ENCODE measurements around the gene MPPED2.

DNA sequence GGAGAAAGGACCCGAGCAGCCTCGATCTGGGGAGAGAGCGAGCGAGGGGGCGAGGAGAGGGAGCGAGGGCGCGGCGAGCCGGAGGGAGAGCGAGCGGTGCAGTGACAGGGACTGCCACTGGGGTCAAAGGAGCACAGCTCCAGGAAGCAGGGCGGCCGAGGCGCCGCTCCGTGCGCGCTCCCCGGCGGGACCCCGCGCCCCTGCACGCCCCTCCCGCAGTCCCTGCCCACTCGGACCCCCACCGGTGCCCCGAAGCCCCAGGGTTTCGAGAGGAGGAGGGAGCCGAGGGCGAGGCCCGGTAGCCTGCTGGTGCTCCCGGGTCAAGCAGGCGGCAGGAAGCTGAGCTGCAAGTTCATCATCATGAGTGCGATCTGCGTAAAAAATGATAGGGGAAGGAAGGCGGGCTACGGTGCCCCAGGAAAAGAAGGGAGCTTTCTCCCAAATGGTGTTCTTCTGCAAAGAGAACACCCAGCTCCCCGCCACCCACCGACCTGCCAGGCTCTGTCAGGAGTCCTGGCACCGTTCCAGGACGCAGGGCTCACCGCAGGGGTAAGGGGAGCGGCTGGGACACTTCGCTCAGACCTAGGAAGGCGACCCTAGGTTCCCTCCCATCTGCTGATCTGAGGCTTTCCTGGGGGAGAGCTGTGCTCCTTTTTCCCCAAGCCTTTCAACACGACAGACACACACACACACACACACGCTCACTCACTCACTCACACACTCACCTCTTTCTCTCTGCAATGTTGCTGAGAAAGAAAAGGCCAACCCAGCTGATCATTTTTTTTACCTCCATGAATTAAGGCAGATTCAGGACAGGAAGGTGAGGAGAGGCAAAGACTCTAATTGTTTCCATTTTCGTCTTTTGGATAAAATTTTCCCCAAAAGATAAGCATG, at the start of gene MPPED2:
- TF ChIP-seq SP1 (IDR thresholded peaks at IDR 0.05) (no peak), FOXA1 (IDR thresholded peaks at IDR 0.05) (no peak), ZNF384 (IDR thresholded peaks at IDR 0.05) (no peak), LEF1 (IDR thresholded peaks at IDR 0.05; ENCODE audit: borderline replicate concordance) (no peak), BHLHE40 (IDR thresholded peaks at IDR 0.05; ENCODE audit: borderline replicate concordance) (no peak), CTBP1 (IDR thresholded peaks at IDR 0.05; ENCODE audit: borderline replicate concordance) (no peak), L3MBTL2 (conservative IDR thresholded peaks at IDR 0.05) (no peak), TARDBP (IDR thresholded peaks at IDR 0.05) (no peak), ELF4 (IDR thresholded peaks at IDR 0.05) (no peak), SUZ12 (IDR thresholded peaks at IDR 0.05) (no peak), FOXM1 (IDR thresholded peaks at IDR 0.05; ENCODE audit: borderline replicate concordance) (no peak), FOXK2 (IDR thresholded peaks at IDR 0.05) (no peak), ARNT (IDR thresholded peaks at IDR 0.05) (no peak)
- TF ChIP-seq, protein P1, sequence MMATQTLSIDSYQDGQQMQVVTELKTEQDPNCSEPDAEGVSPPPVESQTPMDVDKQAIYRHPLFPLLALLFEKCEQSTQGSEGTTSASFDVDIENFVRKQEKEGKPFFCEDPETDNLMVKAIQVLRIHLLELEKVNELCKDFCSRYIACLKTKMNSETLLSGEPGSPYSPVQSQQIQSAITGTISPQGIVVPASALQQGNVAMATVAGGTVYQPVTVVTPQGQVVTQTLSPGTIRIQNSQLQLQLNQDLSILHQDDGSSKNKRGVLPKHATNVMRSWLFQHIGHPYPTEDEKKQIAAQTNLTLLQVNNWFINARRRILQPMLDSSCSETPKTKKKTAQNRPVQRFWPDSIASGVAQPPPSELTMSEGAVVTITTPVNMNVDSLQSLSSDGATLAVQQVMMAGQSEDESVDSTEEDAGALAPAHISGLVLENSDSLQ (IDR thresholded peaks at IDR 0.05): no peak
